ENCODE data around the gene ADCY7.

GRCh38 chr16:50254072-50254471 lies 12.3 kb upstream of the ADCY7 start:
- TF ChIP-seq, protein P1, sequence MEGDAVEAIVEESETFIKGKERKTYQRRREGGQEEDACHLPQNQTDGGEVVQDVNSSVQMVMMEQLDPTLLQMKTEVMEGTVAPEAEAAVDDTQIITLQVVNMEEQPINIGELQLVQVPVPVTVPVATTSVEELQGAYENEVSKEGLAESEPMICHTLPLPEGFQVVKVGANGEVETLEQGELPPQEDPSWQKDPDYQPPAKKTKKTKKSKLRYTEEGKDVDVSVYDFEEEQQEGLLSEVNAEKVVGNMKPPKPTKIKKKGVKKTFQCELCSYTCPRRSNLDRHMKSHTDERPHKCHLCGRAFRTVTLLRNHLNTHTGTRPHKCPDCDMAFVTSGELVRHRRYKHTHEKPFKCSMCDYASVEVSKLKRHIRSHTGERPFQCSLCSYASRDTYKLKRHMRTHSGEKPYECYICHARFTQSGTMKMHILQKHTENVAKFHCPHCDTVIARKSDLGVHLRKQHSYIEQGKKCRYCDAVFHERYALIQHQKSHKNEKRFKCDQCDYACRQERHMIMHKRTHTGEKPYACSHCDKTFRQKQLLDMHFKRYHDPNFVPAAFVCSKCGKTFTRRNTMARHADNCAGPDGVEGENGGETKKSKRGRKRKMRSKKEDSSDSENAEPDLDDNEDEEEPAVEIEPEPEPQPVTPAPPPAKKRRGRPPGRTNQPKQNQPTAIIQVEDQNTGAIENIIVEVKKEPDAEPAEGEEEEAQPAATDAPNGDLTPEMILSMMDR (IDR thresholded peaks at IDR 0.05), result no peak
- no peak for TF ChIP-seq POLR2A (IDR thresholded peaks at IDR 0.05)

Data from ovary (tissue), 3 donors.